Spleen (tissue), 11 donors: ENCODE measurements around the gene MYOD1. TPM values are rescaled to one million over a fixed set of nuclear protein-coding genes. Genes with fewer than 3 reads are reported as not detected.

Experiments used
- DNase-seq: peaks from one replicate; pipeline ENCODE4 v3.0.0-alpha.2; 2020
- H3K27ac ChIP-seq, 8 donors: fragments of 200-600 bp; sonication (generic) in 7 of 8; 1 replicate in 4 of 8; 2 replicates in 4 of 8; pipeline versions ENCODE4 v1.5.0 to v1.8.0; 2016 to 2021; ENCODE audit warnings: inconsistent platforms in 4 of 8, mild to moderate bottlenecking in 4 of 8, moderate library complexity in 1 of 8
- H3K27me3 ChIP-seq, 7 donors: fragments of 200-600 bp; sonication (generic) in 6 of 7; replicated peaks in 1 of 7; 1 replicate in 4 of 7; 2 replicates in 3 of 7; pipeline versions ENCODE4 v1.5.0 to v1.8.0; 2016 to 2021; ENCODE audit warnings: inconsistent platforms in 3 of 7, mild to moderate bottlenecking in 1 of 7
- H3K36me3 ChIP-seq, 6 donors: fragments of 200-600 bp; sonication (generic) in 5 of 6; 1 replicate in 4 of 6; 2 replicates in 2 of 6; pipeline versions ENCODE4 v1.5.0 to v1.8.0; 2016 to 2021; ENCODE audit warnings: inconsistent platforms in 2 of 6
- H3K4me1 ChIP-seq, 6 donors: fragments of 200-600 bp; sonication (generic) in 5 of 6; 1 replicate in 3 of 6; 2 replicates in 3 of 6; pipeline versions ENCODE4 v1.5.0 to v1.8.0; 2016 to 2021; ENCODE audit warnings: inconsistent platforms in 3 of 6
- H3K4me3 ChIP-seq, 8 donors: fragments of 200-600 bp; sonication (generic) in 7 of 8; 1 replicate in 4 of 8; 2 replicates in 4 of 8; pipeline versions ENCODE4 v1.5.0 to v1.8.0; 2016 to 2021; ENCODE audit warnings: inconsistent platforms in 4 of 8, mild to moderate bottlenecking in 4 of 8, moderate library complexity in 2 of 8
- H3K9me3 ChIP-seq, 8 donors: fragments of 200-600 bp; sonication (generic) in 7 of 8; 1 replicate in 4 of 8; 2 replicates in 4 of 8; pipeline versions ENCODE4 v1.5.0 to v1.8.0; 2016 to 2021; ENCODE audit warnings: inconsistent platforms in 4 of 8
- CTCF ChIP-seq, 11 experiments: fragments of 200-600 bp in 7 of 11; fragments of 450-650 bp in 4 of 11; sonication (generic) in 4 of 11; IDR thresholded peaks in 8 of 11; conservative IDR thresholded peaks in 3 of 11; 1 replicate in 7 of 11; 2 replicates in 4 of 11; pipeline versions ENCODE4 v1.4.0 to v1.8.0; 2016 to 2021; ENCODE audit warnings: antibody characterized with exemption in 11 of 11, inconsistent platforms in 4 of 11, mild to moderate bottlenecking in 1 of 11
- POLR2A ChIP-seq, 3 donors: fragments of 450-650 bp; IDR thresholded peaks; one replicate each; pipeline ENCODE4 v1.5.1; 2017; ENCODE audit warnings: antibody characterized with exemption in 3 of 3, mild to moderate bottlenecking in 1 of 3
- POLR2AphosphoS5 ChIP-seq, 3 donors: sonication (generic); formaldehyde crosslinking; IDR thresholded peaks; one replicate each; pipeline ENCODE4 v1.5.1; 2017; ENCODE audit warnings: antibody characterized with exemption in 3 of 3
- WGBS, 5 donors: extraction: QIAGEN DNeasy Blood & Tissue Kit in 3 of 5; methylation state at CpG; one replicate each; pipeline versions ENCODE4 v1.1.5 to v1.1.7; 2013 to 2018; 5-methylcytosine and 5-hydroxymethylcytosine counted together
- intact Hi-C: fragments of 100-400 bp; cut with DNase I; formaldehyde crosslinking; loops from one replicate; pipeline ENCODE4 v1.15.0; 2023; ENCODE audit warnings: low total_unique reads
- polyA plus RNA-seq, 3 donors: library from polyadenylated mRNA; stranded (reverse); fragments of 200-250 nt; gene quantifications; one replicate each; pipeline ENCODE4 v1.2.1, GENCODE V29; 2013
- total RNA-seq, 7 donors: library from RNA; depleted of rRNA in 3 of 7; stranded (reverse); fragments of >200 nt in 3 of 7; fragmentation: NEBNext Ultra II Directional in 4 of 7; extraction: Animal tissue kit (Norgen Biotek cat#: 25700) in 4 of 7; gene quantifications; one replicate each; pipeline versions ENCODE4 v1.1.0 to v1.2.1, GENCODE V29; 2016 to 2021
- donor health status: healthy with polysubstance abuse.
- donor health status: DM: no; HTN: no; CAD: no; lungs with moderate emphysema.
- donor health status: DM: no; HTN: no; CAD: no.
- donor health status: Bipolar disorder and iron deficiency.
- donor health status: healthy.
- donor health status: DM: no; HTN: no; CAD: no.
- donor health status: DM: yes; HTN: yes; CAD: no.

The MYOD1 gene
- total and polyA plus RNA-seq, 10 donors, result 0.04 TPM; not detected in 9

- Histone ChIP-seq H3K4me1 (no peaks in the 10 kb centered on the region), H3K9me3 (no peaks in the 10 kb centered on the region), H3K36me3 (no peaks in the 10 kb centered on the region), H3K4me3 (no peak overlapping the region), H3K27me3 (peaks cover 0 to 51% (median 0%) of the 10 kb centered on the region in 7 donors), H3K27ac (no peak overlapping the region)
- TF ChIP-seq POLR2AphosphoS5 (IDR thresholded peaks at IDR 0.05), result no peak
- TF ChIP-seq CTCF (IDR thresholded peaks at IDR 0.05 in 8 of 11, conservative IDR thresholded peaks at IDR 0.05 in 3 of 11), result no peak
- no peak for TF ChIP-seq POLR2A (IDR thresholded peaks at IDR 0.05)
- WGBS, 5 donors, result 76 to 82% (median 78%) methylated on average over 11 to 19 of the region's 19 CpGs
- intact Hi-C loops, result no loop called here
- peak; percentile 66 for DNase-seq
Observed at GRCh38 chr11:17748761-17749721, 29.7 kb downstream of the MYOD1 start.

GRCh38 chr11:17750013-17750800, 30.8 kb downstream of the MYOD1 start:
- Histone ChIP-seq H3K27me3 (peaks cover 0 to 51% (median 0%) of the 10 kb centered on the region in 7 donors), H3K4me3 (no peak overlapping the region), H3K4me1 (no peaks in the 10 kb centered on the region), H3K9me3 (no peaks in the 10 kb centered on the region), H3K27ac (no peak overlapping the region), H3K36me3 (no peaks in the 10 kb centered on the region)
- 58 to 67% (median 60%) methylated on average over 12 to 13 of the region's 13 CpGs for WGBS, 5 donors
- intact Hi-C loops, result no loop called here
- TF ChIP-seq POLR2A (IDR thresholded peaks at IDR 0.05) (no peak), POLR2AphosphoS5 (IDR thresholded peaks at IDR 0.05) (no peak), CTCF (IDR thresholded peaks at IDR 0.05 in 8 of 11, conservative IDR thresholded peaks at IDR 0.05 in 3 of 11) (no peak)
- DNase-seq, result no peak

GRCh38 chr11:17750801-17751165, 31.4 kb downstream of the MYOD1 start:
- Histone ChIP-seq H3K4me3 (no peak overlapping the region), H3K27ac (no peak overlapping the region), H3K9me3 (no peaks in the 10 kb centered on the region), H3K4me1 (no peaks in the 10 kb centered on the region), H3K36me3 (no peaks in the 10 kb centered on the region), H3K27me3 (peaks cover 0 to 46% (median 0%) of the 10 kb centered on the region in 7 donors)
- TF ChIP-seq CTCF (IDR thresholded peaks at IDR 0.05 in 8 of 11, conservative IDR thresholded peaks at IDR 0.05 in 3 of 11) (no peak), POLR2AphosphoS5 (IDR thresholded peaks at IDR 0.05) (no peak)
- intact Hi-C loops, result no loop called here
- WGBS, 5 donors, result 50 to 65% (median 59%) methylated on average over 2 of the region's 2 CpGs
- DNase-seq, result no peak

- Histone ChIP-seq H3K27ac (no peak overlapping the region), H3K9me3 (no peaks in the 10 kb centered on the region), H3K4me1 (no peaks in the 10 kb centered on the region), H3K36me3 (no peaks in the 10 kb centered on the region), H3K4me3 (no peak overlapping the region), H3K27me3 (peaks cover 0 to 41% (median 0%) of the 10 kb centered on the region in 7 donors)
- peak; percentile 51 for DNase-seq
- WGBS, 5 donors, result 34 to 54% (median 49%) methylated on average over 2 of the region's 2 CpGs
- TF ChIP-seq POLR2AphosphoS5 (IDR thresholded peaks at IDR 0.05) (no peak), CTCF (IDR thresholded peaks at IDR 0.05 in 8 of 11, conservative IDR thresholded peaks at IDR 0.05 in 3 of 11) (no peak), POLR2A (IDR thresholded peaks at IDR 0.05) (no peak)
- intact Hi-C loops, result no loop called here
Observed at GRCh38 chr11:17751558-17751957, 32.2 kb downstream of the MYOD1 start.
